IPS-11a (cell line): Measurements from ENCODE around the gene ANKDD1A.

Source experiments
- H3K4me3 ChIP-seq: one replicate; pipeline ENCODE4 v1.5.1; 2013; ENCODE audit warnings: low read depth, low read length, control low read depth

Gene ANKDD1A

GRCh38 chr15:64921711-64922110, 10.0 kb downstream of the ANKDD1A start:
- H3K4me3 ChIP-seq = no peak overlapping the region

DNA sequence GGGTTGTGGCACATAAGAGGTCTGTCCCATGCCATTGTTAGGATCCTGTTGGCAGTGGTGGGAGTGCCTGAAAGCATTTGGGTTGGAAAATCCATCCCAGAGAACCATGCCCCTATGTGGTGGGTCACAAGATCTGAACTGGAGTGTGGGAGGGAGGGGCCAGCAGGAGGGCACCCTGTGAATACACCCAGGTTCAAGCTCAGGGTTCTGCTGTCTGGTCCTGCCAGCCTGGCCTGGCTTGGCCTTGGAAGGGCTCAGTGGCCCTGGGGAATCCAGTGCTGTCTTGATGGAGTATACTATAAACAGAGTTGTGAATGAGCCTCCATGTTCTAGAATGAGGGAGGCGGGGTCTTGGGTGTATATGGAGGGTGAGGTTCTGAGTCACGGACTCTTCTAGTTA, 11.8 kb downstream of the ANKDD1A start:
- H3K4me3 ChIP-seq = no peak overlapping the region

DNA sequence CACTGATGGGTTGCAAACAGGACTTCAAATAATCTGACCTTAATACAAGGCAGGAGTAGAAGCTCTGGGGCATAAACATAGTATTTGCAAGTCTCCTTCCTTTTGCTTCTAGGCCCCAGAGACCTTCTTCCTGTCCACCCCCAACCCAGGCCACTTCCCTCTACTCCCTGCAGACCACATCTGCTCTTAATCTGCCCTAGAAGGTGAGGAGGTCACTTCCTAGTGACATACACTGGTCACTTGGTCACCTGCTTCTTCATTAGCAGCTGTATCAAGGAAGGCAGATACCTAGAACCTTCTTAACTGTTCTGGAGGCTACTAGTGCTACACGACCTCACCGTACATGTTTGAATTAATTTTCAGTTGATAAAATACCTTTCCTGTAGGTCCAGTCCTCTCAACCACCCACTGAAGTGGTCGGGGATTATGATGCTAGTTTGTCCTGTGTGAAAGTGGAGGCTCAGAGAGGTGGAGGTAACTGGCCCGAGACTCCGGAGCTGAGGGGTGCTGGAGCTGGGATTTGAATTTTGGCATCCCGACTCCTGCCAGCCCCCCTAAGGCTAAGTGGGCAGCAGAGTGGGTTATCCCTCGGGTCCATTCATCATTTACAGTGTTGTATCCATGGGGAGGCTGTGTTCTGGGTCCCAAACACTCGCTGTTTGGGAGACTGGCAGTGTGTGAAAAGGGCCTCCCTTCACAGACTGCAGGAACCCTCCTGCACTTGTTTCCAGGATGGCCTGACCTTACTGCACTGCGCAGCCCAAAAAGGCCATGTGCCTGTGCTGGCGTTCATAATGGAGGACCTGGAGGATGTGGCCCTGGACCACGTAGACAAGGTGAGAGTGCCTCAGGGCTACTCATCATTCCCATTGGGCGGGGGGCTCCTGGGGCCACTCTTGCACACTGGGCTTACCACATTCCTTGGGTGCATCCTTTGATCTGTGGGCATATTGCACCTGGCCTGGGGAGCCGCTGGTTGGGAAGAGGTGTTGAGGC, 13.9 kb downstream of the ANKDD1A start:
- H3K4me3 ChIP-seq = no peak overlapping the region

DNA sequence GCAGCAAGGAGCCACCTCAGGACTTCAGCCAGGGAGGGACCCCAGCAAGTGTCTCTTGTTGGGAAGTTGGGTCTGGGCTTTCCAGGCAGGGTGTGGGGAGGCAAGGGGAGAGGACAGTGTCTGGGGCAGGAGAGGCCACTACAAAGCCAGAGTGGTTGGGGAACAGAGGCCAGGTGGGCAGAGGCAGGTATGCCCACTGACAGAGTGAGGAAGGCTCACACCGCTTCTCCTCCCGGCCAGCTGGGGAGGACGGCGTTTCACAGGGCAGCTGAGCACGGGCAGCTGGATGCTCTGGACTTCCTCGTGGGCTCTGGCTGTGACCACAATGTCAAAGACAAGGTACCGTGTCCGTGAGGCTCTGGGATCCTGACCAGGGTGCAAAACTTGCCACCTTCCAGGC, 15.0 kb downstream of the ANKDD1A start:
- no peak overlapping the region for H3K4me3 ChIP-seq

DNA sequence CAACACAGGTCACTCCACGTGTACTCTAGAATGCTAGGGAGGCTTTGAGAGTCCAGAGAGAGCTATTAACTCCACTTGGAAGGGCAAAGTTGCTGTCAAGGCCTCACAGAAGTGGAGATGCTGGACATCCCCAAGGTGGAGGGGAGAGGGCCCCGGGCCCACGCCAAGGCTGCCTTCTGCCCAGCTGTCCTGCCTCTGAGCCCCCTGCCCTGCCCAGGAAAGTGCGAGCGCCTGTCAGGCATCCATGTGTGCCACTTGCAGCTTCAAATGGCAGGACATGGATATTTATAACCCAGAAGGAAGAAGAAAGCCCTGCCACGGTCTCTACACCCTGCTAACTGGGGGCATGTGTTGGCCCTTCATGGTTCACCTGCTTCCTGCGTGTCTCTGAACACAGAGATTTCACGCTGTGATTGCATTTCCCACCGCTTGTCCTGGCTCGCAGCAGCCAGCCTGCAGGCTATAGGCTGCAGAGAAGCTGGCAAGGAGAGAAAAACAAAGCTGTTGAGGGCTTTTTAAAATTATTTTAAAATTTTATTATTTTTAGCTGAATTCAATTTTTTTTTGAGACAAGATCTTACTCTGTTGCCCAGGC, 17.0 kb downstream of the ANKDD1A start:
- no peak overlapping the region for H3K4me3 ChIP-seq

GRCh38 chr15:64930019-64930652, 18.4 kb downstream of the ANKDD1A start:
- no peak overlapping the region for H3K4me3 ChIP-seq

GRCh38 chr15:64930778-64931371, 19.2 kb downstream of the ANKDD1A start:
- H3K4me3 ChIP-seq = no peak overlapping the region

DNA sequence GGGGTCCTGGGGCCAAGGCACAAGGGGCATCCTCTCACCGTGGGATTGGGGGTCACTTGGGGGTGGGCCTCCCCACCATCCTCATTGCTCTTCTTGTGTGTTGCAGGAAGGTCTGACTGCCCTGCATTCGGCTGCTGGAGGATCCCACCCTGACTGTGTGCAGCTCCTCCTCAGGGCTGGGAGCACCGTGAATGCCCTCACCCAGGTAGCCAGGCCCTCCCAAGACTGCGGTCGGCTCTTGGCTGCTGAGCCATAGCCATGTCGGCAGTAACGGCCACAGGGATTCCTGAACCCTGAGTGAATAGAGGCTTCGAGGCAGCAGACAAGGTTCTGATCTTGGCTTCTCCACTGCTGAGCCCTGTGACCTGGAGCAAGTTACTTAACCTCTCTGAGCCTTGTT, 19.7 kb downstream of the ANKDD1A start:
- no peak overlapping the region for H3K4me3 ChIP-seq

- no peak overlapping the region for H3K4me3 ChIP-seq
Measured at GRCh38 chr15:64934023-64934422, 22.3 kb downstream of the ANKDD1A start.

DNA sequence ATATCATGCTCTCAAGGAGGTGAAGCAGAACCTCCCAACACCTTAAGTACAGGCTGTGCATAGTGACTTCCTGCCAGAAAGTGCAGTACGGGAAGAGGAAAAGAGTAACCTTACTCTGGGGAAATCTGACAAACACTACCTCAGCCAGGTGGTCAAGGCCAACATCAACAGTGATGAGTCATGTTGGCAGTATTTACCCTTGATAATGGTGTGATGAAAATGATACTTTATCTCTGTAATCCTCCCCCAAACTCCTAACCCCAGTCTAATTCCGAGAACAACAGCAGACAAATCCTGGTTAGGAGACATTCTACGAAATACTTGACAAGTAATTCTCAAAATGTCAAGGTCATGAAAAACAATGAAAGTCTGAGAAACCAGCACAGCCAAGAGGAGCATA, 26.5 kb downstream of the ANKDD1A start:
- no peak overlapping the region for H3K4me3 ChIP-seq

- no peak overlapping the region for H3K4me3 ChIP-seq
Measured at GRCh38 chr15:64942356-64942755, 30.7 kb downstream of the ANKDD1A start.

- no peak overlapping the region for H3K4me3 ChIP-seq
Measured at GRCh38 chr15:64943512-64944225, 32.0 kb downstream of the ANKDD1A start.

DNA sequence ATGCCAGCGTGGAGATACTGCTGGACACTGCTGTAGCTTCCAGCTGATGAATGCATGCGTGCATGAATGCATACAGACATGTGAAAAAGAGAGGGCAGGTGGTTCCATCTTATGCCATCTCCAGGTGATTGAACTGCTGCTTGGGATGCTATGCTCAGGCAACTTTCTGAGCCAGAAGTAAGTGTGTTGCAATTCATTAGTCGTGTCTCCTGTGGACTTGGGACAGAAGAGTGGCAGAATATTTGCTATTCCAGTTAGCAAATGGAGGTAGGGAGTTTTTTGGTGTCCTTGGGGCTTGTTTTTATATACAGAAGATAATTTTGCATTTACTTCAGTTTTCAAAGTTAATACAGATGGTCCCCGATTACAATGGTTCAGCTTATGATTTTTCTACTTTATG, 33.3 kb downstream of the ANKDD1A start:
- H3K4me3 ChIP-seq = no peak overlapping the region

GRCh38 chr15:64947211-64947610, 35.5 kb downstream of the ANKDD1A start:
- H3K4me3 ChIP-seq = no peak overlapping the region

DNA sequence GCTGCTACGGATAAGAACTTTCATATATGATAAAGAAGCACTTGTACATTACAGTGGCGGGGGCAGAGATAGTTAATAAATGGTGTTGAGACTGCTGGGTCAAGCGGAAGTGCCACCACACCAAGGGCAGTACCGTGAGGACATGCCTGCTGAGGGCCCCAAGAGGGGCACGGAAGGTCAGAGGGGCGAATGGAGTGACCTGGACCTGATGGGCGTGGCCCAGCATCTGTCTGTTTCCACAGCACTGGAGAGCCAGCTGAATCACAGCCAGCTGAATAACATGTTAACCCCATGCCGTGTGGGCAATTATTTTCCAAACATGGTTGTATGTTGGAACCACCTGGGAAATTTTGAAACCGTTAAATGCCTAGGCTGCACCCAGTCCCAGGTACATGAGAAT, 37.2 kb downstream of the ANKDD1A start:
- H3K4me3 ChIP-seq = no peak overlapping the region

GRCh38 chr15:64949383-64950186, 37.9 kb downstream of the ANKDD1A start:
- H3K4me3 ChIP-seq = no peak overlapping the region

DNA sequence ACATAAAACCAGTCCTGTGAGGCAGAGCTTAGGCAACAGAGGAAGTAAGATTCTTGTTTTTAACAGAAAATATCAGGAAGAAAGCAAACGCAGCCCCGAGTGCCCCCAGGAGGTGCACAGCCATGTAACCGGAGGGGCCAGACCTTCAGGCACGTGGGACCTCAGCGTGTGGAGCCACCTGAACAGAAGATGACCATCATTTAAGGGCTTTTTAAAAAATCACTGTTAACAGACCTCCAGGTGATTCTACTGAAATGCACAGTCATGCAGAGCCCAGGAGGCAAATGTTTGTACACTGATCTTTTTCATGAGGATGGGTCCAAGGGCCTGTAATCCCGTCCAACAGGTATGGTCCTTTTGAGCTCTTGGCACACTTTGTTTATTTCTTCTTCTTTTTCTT, 39.2 kb downstream of the ANKDD1A start:
- no peak overlapping the region for H3K4me3 ChIP-seq

DNA sequence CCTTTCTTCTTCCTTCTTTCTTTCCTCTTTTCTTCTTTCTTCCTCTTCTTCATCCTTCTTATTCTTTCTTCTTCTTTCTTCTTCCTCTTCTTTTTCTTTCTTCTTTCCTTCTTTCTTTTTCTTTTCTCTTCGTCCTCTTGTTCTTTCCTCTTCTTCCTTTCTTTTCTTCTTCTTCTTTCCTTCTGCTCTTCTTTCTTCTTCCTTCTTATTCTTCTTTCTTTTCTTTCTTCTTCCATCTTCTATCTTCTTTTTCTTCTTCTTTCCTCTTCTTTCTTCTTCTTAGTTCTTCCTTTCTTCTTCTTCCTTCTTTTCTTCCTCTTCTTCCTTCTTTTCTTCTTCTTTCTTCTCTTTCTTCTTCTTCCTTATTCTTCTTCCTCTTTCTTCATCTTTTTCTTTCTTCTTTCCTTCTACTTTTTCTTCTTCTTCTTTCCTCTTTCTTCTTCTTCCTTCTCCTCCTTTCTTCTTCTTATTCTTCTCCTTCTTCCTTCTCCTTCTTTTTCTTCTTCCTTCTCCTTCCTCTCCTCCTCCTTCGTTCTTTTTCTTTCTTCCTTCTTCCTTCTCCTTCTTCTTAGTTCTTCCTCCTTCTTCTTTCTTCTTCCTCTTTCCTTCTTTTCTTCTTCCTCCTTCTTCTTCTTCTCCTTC, 40.2 kb downstream of the ANKDD1A start:
- no peak overlapping the region for H3K4me3 ChIP-seq

DNA sequence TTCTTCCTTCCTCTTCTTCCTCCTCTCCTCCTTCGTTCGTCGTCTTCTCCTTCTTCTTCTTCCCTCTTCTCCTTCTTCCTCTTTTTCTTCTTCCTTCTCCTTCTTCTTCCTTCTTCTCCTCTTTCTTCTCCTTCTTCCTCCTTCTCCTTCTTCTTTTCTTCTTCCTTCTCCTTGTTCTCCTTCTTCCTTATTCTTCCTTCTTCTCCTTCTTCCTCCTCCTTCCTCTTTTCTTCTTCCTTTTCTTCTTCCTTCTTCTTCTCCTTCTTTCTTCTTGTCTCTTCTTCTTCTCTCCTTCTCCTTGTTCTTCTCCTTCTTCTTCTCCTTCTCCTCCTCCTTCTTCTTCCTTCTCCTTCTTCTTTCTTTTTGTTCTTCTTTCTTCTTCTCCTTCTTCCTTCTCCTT, 42.7 kb downstream of the ANKDD1A start:
- no peak overlapping the region for H3K4me3 ChIP-seq

DNA sequence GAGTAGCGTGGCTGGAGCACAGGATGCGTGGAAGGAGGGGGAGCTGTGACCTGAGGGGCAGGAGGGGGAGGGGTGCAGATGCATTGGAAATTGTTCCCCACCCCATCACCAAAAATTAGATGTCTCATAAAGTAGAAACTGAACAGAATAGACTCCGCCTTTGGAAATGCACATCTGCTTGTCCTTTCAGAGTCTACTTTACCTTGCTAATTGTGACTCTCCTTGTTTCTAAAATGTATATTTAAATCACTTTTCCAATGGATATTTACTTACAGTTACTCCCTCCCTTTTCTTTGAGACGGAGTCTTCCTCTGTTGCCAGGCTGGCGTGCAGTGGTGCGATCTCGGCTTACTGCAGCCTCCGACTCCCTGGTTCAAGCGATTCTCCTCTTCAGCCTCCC, 47.4 kb downstream of the ANKDD1A start:
- H3K4me3 ChIP-seq = no peak overlapping the region
